RWPE1 (cell line): ENCODE measurements around the gene PVALB.
"Not testable (repeated sequence)": the region's sequence is repeated elsewhere in the genome, so short reads cannot be mapped to it uniquely, and the experiment has no call there.

ENCODE experiments used
- CTCF ChIA-PET: fragments of 350-600 bp; sonication (Branson Sonifier 250); formaldehyde crosslinking; extraction: SDS; loops from one replicate; lab custom pipeline; 2021; lab: Yijun Ruan, JAX
- POLR2A ChIA-PET: fragments of 400-600 bp; formaldehyde crosslinking; extraction: SDS; loops from one replicate; lab custom pipeline; 2020; ENCODE audit warnings: antibody characterized with exemption; ENCODE audit not compliant: low non-redundant PET; lab: Yijun Ruan, JAX
- DNase-seq: peaks from one replicate; pipeline ENCODE4 v3.0.0; 2012; ENCODE audit warnings: low spot score
- H3K27ac ChIP-seq: fragments of 450-650 bp; 2 replicates; pipeline ENCODE4 v1.5.1; 2017
- TF ChIP-seq, protein P1 (sequence below): fragments of 450-650 bp; conservative IDR thresholded peaks from 2 replicates; pipeline ENCODE4 v1.5.1; 2017; ENCODE audit warnings: low read depth, mild to moderate bottlenecking

The PVALB gene

DNA sequence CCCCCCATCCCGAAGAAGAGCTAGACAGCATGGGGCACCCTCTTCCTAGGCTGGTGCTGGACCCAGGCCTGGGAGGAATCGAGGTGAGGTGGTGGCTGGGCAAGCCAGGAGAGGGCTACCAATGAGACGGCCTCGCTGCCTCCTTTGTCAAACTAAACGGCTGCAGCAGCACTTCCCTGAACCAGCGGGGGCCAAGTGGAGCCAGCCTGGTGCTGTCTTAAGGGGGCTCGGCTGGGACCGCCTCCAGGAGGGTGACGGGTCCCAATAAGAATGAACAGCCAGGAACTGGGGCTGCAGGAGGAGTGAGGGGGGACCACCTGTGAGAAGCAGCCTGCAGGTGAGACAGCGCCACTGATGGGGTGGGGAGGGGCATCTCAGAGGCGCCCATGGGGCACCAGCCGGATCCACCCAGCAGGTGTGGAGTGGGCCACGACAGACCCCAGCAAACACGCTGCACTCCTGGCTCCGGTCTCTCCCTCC lies 58.0 kb downstream of the PVALB start:
- no peak overlapping the region for H3K27ac ChIP-seq
- TF ChIP-seq, protein P1, sequence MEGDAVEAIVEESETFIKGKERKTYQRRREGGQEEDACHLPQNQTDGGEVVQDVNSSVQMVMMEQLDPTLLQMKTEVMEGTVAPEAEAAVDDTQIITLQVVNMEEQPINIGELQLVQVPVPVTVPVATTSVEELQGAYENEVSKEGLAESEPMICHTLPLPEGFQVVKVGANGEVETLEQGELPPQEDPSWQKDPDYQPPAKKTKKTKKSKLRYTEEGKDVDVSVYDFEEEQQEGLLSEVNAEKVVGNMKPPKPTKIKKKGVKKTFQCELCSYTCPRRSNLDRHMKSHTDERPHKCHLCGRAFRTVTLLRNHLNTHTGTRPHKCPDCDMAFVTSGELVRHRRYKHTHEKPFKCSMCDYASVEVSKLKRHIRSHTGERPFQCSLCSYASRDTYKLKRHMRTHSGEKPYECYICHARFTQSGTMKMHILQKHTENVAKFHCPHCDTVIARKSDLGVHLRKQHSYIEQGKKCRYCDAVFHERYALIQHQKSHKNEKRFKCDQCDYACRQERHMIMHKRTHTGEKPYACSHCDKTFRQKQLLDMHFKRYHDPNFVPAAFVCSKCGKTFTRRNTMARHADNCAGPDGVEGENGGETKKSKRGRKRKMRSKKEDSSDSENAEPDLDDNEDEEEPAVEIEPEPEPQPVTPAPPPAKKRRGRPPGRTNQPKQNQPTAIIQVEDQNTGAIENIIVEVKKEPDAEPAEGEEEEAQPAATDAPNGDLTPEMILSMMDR: no peak
- CTCF ChIA-PET: interaction anchor here (0.8 to 1.4 kb wide), 3 partner anchors 8 to 23 kb away, joined by 3 to 4 read pairs (median 4); no protein-coding TSS in a partner anchor

DNA sequence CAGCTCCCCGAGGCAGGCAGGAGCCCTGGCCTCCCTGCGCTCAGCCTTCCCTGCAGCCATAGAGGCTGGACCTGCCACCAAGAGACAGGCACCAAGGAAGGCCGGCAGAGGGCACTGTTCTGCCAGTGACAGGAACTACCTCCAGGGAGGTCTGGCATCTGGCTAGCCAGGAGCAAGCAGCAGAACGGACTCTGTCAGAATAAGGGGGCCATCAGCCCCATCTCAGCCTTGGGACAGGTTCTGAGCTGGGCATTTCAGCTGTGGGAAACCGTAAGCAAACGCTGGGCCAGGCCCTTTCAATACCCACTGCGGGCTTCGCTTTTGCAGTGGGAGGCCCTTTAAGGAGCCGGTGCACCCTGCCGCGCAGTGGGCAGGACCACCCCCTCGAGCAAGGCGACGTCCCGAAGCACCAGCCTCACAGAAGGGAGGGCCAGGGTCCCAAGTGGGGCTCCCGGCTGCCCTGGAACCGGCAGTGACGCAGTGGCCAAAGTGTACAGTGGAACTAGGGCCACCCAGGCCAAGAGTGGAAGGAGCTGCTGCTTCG lies 59.1 kb downstream of the PVALB start:
- H3K27ac ChIP-seq: no peak overlapping the region
- CTCF ChIA-PET: interaction anchor here (0.5 to 1.4 kb wide), 15 partner anchors 10 to 321 kb away, joined by 3 to 4 read pairs (median 3); partner anchors contain the start of gene IFT27
- no peak for DNase-seq
- POLR2A ChIA-PET: no interaction called here
- TF ChIP-seq, protein P1: peak; percentile 79

More for the DNA sequence above, 58.0 kb downstream of the PVALB start:
- POLR2A ChIA-PET: no interaction called here
- no peak for DNase-seq

DNA sequence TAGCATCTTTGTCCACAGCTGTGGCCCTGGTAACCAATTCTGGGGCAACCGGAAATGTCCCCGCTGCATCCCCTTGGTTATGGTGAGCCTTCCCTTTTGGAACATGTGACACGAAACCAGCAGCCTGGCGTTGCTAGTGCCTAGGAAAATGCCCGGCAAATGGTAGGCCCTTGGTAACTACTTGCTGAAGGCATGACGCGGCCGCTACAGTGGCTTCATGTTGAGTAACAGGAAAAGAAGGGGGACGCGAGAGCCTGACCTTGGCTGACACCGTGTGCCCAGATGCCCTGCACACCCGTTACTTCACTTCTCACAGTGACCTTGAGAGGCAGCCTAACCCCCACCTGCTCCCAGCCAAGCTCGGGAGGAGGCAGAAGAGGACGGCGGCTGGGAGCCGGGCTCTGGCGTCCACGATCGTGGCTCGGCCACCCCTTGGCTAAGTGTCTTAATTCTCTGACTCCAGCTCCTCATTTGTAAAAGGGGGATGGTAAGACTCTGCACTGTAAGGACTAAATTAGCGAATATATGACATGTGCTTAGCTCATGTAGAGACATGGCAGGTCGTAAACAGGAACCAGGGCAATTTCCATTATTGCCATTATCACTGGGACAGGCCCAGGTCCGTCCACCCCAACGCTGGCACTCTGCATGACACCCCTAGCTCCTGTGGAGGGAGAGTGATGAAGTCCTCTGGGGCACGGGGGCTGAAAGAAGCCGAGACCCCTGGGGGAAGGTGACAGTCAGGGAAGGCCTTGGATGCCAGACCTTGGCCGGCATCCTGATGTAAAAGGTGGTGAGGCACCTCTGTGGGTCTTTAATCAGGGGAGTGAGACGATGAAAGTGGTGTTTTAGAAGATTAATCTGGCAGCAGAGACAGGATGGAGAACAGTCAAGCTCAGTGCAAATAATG lies 59.8 kb downstream of the PVALB start:
- no peak for DNase-seq
- TF ChIP-seq, protein P1: no peak
- ChIA-PET CTCF (interaction anchor here (0.6 to 1.4 kb wide), 12 partner anchors 12 to 231 kb away, joined by 3 to 4 read pairs (median 3); partner anchors contain the start of gene IFT27), POLR2A (no interaction called here)
- H3K27ac ChIP-seq: no peak overlapping the region

DNA sequence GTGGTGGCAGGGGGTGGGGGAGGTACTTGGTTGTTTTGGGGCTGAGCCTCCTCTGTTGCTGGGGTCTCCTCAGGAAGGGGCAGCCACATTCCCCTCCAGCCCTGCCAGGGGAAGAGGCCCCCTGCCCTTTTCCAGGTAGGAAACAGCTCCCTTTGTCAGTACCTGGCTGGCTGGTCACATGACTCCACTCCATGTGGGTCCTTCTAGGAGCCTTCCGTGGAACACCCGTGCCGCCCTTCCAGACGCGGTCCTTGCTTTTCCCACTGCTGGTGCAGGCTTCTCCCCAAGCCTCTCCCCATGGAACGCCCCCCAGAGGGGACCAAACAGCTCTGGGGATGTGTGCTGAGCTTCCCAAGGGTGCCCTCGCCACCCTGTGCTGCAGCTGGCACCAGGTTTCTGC lies 60.8 kb downstream of the PVALB start:
- no peak overlapping the region for H3K27ac ChIP-seq
- POLR2A ChIA-PET: no interaction called here
- CTCF ChIA-PET: interaction anchor here (0.6 kb wide), 1 partner anchor 30 kb away, joined by 3 read pairs; no protein-coding TSS in a partner anchor
- DNase-seq: no peak
- TF ChIP-seq, protein P1: no peak

DNA sequence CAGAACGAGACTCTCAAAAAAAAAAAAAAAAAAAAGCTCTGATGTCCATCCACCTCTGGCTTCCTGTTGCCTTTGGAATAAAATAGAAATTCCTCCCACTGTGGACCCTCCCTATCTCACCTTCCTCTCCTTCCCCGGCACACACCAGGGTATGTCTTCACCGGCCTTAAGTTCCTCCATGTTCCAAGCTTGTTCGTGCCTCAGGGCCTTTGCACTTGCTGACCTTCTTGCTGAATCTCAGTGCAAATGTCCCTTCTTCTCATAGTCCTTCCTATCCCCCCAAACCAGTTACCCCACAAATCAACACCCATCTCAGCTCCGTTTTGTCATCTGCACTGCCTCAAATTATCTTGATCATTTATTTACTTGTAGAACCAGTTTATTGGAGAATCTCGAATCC lies 61.5 kb downstream of the PVALB start:
- no peak for DNase-seq
- no peak overlapping the region for H3K27ac ChIP-seq
- CTCF ChIA-PET: no interaction called here
- TF ChIP-seq, protein P1: no peak
- POLR2A ChIA-PET: no interaction called here

DNA sequence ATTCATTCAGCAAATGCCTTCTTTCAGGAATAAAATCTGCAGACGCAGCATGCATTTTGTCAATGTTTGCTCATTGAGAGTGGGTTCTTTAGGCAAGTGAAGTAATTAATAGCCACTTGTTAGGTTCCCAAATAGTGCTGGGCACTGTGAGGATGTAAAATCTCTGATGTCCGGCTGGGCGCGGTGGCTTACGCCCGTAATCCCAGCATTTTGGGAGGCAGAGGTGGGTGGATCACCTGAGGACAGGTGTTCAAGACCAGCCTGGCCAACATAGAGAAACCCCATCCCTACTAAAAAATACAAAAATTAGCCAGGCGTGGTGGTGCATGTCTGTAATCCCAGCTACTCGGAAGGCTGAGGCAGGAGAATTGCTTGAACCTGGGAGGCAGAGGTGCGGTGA lies 62.0 kb downstream of the PVALB start:
- POLR2A ChIA-PET, DNase-seq, CTCF ChIA-PET, H3K27ac ChIP-seq: not testable (repeated sequence)
